NCI-H146 treated with DMSO at 0.1 percent for 48 hours (cell line): ENCODE data around the gene FXYD5.

Experiments used
- DNase-seq: peaks from one replicate; lab custom pipeline; 2025; ENCODE audit not compliant: unreplicated experiment; lab: John Stamatoyannopoulos, UW

FXYD5 gene, protein sequence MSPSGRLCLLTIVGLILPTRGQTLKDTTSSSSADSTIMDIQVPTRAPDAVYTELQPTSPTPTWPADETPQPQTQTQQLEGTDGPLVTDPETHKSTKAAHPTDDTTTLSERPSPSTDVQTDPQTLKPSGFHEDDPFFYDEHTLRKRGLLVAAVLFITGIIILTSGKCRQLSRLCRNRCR

DNA sequence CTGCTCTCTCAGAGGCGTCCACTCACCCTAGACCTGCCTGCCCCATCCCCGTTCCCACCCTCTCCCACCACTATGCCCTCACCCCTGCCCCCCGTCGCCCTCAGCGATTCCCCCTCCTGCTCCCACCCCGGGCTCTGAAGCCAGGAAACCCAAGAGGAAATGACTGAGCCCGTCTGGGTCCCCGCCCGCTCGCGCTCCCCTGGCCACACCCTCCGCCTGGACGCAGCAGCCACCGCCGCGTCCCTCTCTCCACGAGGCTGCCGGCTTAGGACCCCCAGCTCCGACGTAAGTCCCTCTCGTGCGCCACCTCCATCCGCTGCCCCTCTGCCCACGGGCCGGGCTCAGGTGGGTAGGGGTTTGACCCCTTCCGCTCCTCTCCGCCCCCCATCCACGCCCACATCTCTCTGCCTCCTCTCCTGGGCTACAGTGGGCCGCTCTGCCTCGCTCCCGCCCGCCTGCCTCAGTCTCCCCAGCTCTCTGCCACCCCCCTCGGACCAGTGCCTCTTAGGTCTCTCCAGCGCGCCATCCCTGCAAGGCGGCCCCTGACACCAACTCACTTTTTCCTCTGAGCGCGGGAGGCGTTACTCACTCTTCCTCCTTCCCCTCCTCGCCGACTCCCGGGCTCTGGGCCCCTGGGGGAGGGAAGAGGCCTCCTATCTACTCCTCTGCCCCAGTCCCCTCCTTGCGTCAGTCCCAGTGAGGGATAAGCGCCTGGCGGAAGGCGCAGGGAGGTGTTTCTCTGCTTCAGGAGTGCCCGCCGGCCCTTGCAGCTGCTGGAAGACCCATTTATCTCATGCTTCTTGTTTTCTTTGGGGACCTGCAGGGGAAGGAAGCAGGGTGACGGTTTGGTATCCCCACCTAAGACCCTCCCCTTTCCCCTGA lies at the start of gene FXYD5:
Gene FXYD5 (plus strand): TSS at position 211 of the 882 bp plus-strand sequence. CDS start 816 bp downstream, outside the sequence.
- DNase-seq = no peak

DNA sequence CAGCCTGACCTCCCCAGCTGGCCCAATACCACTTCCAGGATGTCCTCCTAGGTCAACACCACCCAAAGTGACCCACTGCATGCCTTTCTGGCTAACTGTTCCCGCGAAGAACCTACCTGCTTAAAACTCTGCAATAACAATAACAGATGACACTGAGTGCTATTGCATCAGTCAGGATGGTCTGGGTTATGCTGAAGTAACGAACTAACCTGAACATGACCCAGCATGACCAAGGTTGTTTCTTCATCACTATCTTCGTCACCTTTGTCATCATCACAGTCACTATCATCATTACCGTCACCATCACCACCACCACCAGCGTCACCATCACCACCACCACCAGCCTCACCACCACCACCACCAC lies 49.5 kb upstream of the FXYD5 start:
- DNase-seq = no peak

DNA sequence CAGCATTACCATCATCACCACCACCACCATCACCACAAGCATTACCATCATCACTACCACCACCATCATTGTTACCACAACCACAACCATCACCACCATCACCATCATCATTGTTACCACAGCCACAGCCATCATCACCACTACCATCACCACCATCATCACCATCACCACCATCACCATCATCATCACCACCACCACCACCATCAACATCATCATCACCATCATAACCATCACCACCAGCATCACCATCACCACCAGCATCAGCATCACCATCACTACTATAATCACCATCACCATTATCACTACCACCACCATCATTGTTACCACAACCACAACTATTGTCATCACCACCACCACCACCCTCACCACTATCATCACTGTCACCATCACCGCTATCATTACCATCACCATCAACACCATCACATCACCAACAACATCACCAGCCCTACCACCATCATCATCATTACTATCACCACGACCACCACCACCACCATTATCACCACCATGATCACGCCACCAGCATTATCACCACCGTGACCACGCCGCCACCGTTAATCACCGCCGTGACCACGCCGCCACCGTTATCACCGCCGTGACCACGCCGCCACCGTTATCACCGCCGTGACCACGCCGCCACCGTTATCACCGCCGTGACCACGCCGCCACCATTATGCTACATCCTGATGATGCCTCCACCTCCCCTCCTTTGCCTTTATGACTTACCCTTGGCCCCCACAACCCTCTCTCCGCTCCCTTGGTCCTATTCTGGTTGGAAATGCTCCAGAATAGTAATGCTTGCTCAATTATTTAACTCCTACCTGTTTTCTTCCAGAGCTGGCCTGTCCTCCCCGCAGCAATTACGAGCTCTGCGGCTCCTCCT lies 48.9 kb upstream of the FXYD5 start:
- DNase-seq = no peak

DNA sequence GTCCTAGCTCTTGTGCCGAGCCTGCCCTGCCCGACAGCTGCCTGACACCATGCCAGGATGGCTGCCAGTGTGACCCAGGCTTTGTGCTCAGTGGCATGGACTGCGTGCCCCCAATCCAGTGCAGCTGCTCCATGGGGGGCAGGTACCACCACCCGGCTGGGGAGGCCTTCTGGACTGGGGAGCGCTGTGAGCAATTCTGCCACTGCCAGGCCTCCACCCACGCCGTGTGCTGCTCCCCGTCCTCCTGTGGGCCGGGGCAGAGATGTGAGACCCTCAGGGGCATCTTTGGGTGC lies 48.3 kb upstream of the FXYD5 start:
- DNase-seq = no peak

DNA sequence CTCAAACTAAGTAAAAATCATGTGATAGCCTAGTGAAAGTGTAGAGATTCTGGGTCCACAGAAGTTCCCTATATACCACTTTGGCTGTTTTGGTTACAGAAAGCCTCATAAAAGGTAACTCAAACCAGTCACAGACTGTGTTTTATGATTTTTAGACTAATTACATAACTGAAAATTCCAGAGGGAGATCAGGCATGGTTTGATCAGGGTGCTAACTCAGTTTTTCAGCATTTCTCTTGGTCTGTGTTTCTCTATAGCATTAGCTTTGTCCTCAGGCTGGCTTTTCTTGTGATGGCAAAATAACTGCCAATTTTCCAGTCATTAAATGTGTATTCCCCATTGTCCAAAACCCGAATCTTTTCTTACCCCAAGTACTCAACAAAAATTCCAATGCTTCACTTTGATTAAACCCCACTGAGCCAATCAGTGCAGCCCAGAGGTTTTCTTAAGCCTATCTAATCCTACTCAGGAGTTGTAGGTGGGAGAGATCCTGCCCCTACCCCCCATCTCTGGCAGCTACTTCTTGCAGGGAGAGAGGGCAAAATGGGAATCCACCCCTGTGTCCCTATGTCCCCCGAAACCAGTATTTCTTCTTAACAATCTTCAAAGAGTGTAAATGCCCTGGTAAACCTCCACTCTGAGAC lies 47.5 kb upstream of the FXYD5 start:
- DNase-seq = no peak

DNA sequence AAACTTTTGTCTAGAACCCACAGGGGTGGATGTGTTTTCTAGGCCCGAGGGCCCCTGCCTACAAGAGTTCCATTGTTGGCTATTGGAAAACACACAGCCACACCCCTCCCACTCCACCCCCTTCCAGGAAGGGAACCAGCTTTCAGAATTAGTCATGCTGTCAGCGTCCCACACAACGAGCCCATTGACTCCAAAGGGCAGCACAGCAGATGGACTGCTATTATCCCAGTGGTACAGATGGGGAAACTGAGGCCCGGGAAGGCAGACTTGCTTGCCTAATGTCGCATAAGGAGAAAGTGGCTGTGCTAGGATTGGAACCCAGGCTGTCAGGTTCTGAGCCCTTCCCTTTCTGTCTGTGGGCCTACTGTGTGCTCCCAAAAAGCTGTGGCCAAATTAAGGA lies 47.0 kb upstream of the FXYD5 start:
- no peak for DNase-seq

DNA sequence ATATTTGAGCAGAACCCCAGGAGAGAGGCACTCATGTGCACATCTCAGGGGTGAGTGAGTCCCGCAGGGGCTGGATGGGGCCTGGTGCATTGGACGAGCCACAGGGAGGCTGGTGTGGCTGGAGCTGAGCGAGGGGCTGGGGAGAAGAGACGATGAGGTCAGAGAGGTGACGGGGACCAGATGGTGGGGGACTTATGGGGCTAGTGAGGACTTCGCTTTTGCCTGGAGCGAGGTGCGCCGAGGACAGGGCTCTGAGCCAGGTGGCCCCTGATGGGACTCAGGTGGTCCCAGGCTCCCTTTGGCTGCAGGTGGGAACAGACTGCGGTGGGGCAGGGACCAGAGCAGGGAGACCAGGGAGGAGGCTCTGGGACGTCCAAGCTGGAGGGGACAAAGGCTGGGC lies 45.8 kb upstream of the FXYD5 start:
- DNase-seq = no peak

DNA sequence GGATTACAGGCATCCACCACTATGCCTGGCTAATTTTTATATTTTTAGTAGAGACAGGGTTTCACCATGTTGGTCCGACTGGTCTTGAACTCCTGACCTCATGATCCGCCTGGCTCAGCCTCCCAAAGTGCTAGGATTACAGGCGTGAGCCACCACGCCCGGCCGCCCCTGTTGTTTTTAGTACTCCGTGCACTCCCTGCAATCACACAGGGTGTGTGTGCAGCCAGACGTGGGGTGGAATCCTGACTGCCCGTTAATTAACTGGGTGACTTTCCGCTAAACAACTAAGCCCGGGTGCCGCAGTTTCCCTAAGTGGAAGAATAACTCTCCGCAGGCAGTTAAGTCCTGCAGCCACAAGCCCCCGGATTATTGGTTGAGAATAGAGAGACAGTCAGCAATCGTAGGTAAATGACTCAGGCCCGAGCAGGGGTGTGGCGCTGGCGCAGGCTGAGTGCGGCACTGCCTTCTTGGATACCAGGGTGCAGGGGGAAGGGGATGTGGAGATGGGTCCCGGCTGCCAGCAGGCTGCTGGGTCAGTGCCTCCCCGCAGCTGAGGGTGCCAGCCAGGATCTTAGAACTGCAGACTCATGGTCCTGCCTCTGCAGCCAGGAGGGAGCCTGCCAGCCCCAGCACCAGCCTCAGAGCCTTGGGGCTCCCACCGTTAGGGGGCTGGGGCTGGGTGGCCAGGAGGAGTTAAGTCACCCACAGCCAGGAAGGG lies 45.0 kb upstream of the FXYD5 start:
- no peak for DNase-seq

DNA sequence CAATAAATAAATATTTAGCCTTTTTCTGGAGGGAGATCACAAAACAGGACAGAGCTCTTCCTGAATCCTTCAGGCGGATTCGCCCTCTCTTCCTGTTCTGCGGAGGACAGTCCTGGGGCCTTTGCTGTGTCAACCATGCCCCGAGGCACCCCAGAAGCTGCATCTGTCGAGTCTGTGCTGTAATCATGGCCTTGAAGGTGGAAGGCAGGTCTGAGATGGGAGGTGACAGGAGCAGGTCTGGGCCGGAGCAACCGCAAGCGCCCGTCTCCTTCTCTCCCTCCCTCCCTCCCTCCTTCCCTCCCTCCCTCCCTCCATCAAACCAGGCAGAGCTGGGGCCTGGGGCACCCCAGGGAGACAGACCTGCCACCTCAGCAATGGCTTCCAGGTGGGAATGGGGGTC lies 43.6 kb upstream of the FXYD5 start:
- no peak for DNase-seq

DNA sequence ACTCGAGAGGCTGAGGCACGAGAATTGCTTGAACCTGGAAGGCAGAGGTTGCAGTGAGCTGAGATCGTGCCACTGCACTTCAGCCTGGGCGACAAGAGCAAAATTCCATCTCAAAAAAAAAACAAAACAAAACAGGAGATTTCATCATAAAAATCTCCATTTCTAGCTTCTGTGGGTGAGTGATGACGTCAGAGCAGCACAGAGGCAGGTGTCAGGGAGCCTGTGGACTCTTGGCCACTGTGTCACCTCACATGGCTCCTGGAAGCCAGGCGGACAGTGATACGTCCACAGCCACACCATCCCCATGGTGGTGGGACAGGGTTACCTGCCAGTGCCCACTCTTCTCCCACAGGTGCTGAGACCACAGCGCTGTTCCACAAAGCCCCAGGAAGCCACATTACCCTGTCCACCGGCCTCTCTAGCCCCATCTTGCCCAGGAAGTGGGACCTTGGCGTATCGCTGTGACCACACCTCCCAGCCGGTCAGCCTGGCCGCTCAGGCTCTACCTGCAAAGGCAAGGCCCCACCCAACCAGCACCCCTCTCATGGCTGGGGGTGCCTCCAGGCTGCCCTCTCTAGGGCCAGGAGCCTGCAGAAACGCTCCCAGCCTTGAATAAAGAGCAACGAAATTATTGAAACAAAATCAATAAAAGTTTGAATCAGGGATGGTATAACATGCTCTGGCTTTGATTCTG lies 41.4 kb upstream of the FXYD5 start:
- no peak for DNase-seq

DNA sequence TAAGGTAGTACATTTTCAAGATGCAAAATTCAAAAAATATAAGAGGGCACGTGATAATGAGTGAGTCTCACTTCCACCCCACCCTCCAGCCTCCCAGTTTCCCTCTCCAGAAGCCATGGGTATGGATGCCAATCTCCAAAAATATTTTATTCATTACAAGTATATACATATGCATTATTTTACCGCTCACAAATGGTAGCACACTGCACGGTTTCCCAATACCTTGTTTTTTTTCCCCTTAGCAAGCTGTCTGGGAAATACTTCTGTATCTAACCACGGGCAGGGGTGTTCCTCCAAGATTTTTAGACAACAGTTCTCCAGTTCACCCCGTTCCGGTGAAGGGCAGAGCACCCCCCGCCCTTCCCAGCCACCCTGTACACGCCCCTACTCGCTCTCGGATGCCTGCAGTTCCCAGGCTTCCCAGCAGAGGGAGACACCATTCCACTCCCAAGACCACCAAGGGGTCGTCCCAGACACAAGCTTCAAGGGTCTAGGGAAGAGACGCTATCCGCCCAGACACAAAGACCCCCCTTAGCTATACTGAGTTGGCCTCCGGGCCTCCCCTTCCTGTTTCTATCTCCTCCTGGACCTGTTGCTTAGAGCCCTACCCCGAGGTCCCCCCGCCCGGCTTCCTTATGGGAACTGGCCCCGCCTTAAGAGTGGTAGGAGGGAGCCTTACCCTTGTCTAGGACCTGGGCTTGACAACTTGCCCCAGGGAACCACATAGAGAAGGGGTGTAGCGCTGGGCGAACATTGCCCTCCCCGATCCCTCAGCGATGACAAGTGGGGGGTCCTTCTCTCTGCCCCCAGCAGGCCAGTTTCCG lies 40.0 kb upstream of the FXYD5 start:
- DNase-seq = no peak

DNA sequence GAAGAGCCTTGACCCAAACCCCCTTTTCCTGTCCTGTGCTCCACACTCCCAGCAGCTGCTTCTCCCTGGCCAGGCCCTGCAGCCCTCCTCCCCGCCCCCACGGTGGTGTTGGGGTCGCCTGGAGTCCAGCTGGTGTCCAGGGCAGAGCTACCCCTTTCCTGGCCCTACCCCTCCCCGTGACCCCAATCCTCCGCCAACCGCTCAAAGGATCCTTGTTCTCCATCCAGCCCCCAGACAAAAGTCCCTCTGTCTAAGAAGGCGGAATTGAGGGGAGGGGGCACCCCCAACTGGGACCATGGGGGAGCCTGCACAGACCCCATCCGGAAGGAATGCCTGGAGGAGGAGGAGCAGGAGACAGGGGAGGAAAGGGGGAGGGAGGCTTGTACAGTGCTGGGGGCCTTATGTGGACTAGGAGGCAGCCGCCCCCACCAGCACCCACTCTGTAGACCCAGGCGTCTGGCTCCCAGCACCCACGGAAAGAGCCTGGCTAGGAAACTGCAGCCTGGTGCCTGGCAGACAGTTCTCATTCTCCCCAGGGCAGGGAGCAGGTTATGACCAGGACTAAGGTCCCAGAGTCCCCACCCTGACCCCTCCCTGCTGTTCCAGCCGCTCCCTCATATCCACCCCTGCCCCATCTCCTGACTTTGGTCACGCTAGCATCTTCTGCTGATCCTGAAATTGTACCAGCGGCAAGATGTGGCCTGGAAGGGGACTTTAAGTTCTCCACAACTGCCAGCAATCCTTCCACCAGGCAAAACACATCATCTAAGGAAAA lies 39.2 kb upstream of the FXYD5 start, which contains the start of gene FXYD3:
Gene FXYD3 (plus strand): TSS at position 647 of the 775 bp plus-strand sequence. CDS start 3,554 bp downstream, outside the sequence.
- DNase-seq = no peak

DNA sequence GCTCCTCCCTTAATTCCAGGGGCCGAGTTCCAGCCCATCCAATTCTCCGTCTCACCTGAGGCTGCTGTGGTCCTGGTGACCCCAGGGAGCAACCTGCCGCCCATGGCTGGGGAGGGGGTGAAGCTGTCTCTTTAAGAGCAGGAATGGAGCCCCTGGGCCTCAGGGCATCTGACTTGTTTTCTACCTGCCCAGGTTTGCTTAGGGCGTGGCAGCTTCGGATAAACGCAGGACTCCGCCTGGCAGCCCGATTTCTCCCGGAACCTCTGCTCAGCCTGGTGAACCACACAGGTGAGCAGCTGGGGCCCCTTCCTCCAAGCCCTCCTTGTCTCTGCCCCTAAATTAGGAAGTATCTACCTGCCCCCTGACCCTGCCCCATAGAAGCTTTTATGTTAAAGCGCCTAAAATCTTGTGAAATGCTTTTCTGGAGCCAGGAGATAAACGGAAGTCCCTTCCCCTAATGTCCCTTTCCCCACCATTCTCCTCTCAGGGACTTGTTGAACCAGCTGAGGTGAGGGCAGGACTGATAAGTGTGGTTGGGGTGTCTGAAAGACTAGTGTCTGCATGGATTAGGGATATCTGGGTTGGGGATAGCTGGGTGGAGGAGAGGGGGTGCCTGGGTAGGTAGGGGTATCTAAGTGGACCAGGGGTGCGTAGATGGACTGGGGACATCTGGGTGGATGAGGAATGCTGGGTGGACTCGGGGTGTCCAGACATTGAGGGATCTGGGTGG lies 38.3 kb upstream of the FXYD5 start:
- DNase-seq = peak; percentile 9

DNA sequence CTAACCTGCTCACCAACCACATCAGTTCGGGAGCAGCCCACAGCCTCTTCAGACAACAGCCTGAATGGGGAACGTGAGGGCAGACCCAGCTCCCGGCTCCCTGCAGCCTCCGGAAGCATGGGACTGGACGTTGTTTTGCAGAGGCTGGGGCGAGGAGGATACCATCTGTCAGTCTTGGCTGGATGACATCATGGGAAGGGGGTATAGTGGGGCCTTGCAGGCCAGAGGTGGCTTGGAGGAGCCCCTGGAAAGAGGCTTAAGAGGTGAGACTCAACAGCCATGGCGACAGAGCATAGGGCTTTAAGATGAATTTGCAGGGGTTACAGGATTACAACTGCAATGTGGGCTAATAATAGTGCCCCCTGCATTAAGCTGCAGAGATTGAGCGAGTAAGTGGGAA lies 37.4 kb upstream of the FXYD5 start:
- DNase-seq = no peak

DNA sequence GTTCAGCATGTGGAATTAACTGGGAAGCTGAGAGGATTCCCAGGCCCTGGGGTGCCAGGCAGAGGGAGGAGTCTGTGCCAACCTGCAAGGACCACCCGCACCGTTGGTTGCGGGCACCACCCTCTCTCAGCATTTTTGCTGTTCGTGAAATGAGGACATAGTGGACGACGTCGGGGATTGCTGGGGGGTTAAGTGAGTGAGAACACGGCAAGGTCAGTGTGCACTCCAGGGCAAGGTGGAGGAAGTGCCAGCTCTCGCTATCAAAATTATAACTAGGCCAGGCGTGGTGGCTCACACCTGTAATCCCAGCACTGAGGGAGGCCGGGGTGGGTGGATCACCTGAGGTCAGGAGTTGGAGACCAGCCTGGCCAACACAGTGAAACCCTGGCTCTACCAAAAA lies 36.7 kb upstream of the FXYD5 start:
- no peak for DNase-seq

DNA sequence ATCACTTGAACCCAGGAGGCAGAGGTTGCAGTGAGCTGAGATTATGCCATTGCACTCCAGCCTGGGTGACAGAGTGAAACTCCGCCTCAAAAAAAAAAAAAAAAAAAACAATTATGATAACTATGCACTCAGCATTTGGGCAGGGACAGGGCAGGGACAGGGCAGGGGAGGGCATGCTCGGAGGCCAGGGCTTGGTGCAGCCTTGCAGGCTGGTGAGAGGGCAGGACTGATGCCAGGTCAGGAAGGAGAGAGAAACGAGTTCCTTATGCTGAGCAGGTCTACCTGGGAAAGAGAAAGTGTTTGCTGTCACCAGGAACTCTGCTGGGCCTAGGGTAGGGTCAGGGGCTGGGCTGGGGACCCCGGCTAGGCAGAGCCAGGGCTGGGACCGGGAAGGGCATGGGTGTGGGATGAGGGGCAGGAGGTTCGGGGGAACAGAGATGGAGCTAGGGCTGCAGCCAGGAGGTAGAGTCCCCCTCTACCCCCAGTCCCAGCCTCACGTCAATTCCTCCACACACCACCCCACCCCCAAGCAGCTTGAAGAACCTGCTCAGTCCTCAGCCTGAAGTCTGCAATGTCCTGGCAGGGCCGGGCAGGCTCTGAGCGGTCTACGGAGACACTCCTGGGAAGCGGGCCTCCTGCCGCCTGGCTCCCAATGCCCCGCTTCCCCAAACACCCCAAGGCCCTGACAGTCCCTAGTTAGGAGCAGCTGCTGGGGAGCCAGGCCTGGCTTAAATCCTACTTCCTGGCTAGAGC lies 36.1 kb upstream of the FXYD5 start:
- DNase-seq = no peak

DNA sequence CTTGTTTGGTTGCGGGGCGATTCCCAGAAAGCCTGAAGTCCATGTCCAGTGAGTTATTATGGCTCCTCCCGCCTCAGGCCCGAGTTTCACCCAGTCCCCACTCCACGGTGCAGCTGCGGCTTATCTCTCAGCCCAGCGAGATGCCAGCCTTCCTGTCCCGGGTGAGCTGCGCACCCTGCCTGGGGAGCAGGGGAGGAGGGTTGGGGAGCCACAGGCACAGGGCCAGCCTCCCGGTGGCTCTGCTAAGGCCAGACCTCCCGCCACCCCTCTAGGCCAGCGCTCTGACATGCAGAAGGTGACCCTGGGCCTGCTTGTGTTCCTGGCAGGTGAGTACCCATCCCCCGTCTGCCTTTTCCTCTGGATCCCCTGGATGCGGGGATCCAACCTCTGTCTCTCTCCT lies 35.4 kb upstream of the FXYD5 start:
- DNase-seq = no peak
